ENCODE measurements around the gene NDUFA11.
A peak's percentile ranks its signal among the peaks of the same experiment; 100 is the strongest.

NDUFA11 gene

DNA sequence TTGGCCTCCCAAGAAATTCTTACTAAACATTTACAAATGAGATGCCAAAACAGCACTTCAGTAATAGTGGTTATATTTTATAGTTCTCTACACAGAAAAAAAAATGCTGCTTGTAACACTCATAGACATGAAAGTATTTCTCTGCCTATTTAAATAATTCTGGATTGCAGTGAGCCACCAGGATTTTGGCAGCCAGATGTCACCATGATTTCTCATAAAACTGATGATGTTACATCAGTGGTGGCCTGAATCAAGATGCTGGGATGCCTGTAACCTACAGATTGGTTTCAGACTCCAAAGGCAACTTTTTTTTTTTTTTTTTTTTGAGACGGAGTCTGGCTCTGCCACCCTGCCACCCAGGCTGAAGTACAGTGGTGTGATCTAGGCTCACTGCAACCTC is 7.8 kb upstream of the NDUFA11 start:
- no peak for DNase-seq (ENCODE audit: insufficient read length, low spot score)
- TF ChIP-seq CTCF (IDR thresholded peaks at IDR 0.05; ENCODE audit: insufficient read depth, missing control alignments): no peak
- FAIRE-seq: no peak

DNA sequence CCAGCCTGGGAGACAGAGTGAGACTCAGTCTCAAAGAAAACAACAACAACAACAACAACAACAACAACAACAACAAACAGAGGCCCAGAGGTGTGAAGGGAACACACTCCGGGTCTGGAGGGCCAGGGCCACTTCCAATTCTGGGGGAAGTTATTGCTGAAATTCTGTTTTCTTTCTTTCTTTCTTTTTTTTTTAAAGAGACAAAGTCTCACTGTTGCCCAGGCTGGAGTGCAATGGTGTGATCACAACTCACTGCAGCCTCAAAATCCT is 7.0 kb upstream of the NDUFA11 start:
- no peak for TF ChIP-seq CTCF (IDR thresholded peaks at IDR 0.05; ENCODE audit: insufficient read depth, missing control alignments)
- DNase-seq (ENCODE audit: insufficient read length, low spot score): no peak
- no peak for FAIRE-seq

GRCh38 chr19:5908773-5909442 is 5.3 kb upstream of the NDUFA11 start:
- no peak for DNase-seq (ENCODE audit: insufficient read length, low spot score)
- no peak for TF ChIP-seq CTCF (IDR thresholded peaks at IDR 0.05; ENCODE audit: insufficient read depth, missing control alignments)
- FAIRE-seq: no peak

- TF ChIP-seq CTCF (IDR thresholded peaks at IDR 0.05; ENCODE audit: insufficient read depth, missing control alignments): no peak
- FAIRE-seq (no peak), DNase-seq (ENCODE audit: insufficient read length, low spot score) (no peak)
Measured at GRCh38 chr19:5907241-5907640, 3.7 kb upstream of the NDUFA11 start.

GRCh38 chr19:5905114-5905778 is 1.7 kb upstream of the NDUFA11 start:
- TF ChIP-seq CTCF (IDR thresholded peaks at IDR 0.05; ENCODE audit: insufficient read depth, missing control alignments): no peak
- no peak for FAIRE-seq
- no peak for DNase-seq (ENCODE audit: insufficient read length, low spot score)

- DNase-seq (ENCODE audit: insufficient read length, low spot score) (peak; percentile 68), FAIRE-seq (peak; percentile 71)
- no peak for TF ChIP-seq CTCF (IDR thresholded peaks at IDR 0.05; ENCODE audit: insufficient read depth, missing control alignments)
Measured at GRCh38 chr19:5904352-5905113, 943 bp upstream of the NDUFA11 start, which contains the start of gene VMAC. Gene VMAC (plus strand): TSS chr19:5904872. CDS start chr19:5904891, 19 bp downstream.
